Esophagus muscularis mucosa (tissue), 4 donors: ENCODE measurements around the gene MLXIPL.
"Not testable (repeated sequence)": the region's sequence is repeated elsewhere in the genome, so short reads cannot be mapped to it uniquely, and the experiment has no call there.

Experiments used
- CTCF ChIP-seq, 3 experiments: fragments of 200-600 bp in 2 of 3; fragments of 450-650 bp in 1 of 3; sonication (generic) in 2 of 3; IDR thresholded peaks; one replicate each; pipeline ENCODE4 v1.5.1; 2017 to 2019; ENCODE audit warnings: antibody characterized with exemption in 3 of 3, mild to moderate bottlenecking in 2 of 3, moderate library complexity in 1 of 3
- EP300 ChIP-seq: sonication (generic); formaldehyde crosslinking; IDR thresholded peaks from one replicate; pipeline ENCODE4 v1.6.1; 2017; ENCODE audit warnings: antibody characterized with exemption
- POLR2A ChIP-seq: fragments of 450-650 bp; IDR thresholded peaks from one replicate; pipeline ENCODE4 v1.6.1; 2017; ENCODE audit warnings: antibody characterized with exemption, moderate library complexity, mild to moderate bottlenecking, low read depth
- POLR2AphosphoS5 ChIP-seq, 2 donors: sonication (generic); formaldehyde crosslinking; IDR thresholded peaks; one replicate each; pipeline ENCODE4 v1.6.1; 2017; ENCODE audit warnings: antibody characterized with exemption in 2 of 2

- not testable (repeated sequence) for TF ChIP-seq POLR2A; CTCF (IDR thresholded peaks at IDR 0.05); POLR2AphosphoS5 (IDR thresholded peaks at IDR 0.05); EP300
Observed at GRCh38 chr7:73660594-73660993, 36.3 kb upstream of the MLXIPL start.
